ENCODE data around the gene CXCR5.
"Not testable (repeated sequence)": the region's sequence is repeated elsewhere in the genome, so short reads cannot be mapped to it uniquely, and the experiment has no call there.

The CXCR5 gene

GRCh38 chr11:118883368-118884071, at the start of gene CXCR5:
TSS of gene CXCR5 (plus strand) at chr11:118883892. CDS start at chr11:118883942, 50 bp downstream.
- no peak for DNase-seq

- no peak for DNase-seq
These were observed 49.2 kb upstream of the CXCR5 start for GRCh38 chr11:118834427-118835028.

GRCh38 chr11:118837868-118838267, 45.8 kb upstream of the CXCR5 start:
- no peak for DNase-seq

GRCh38 chr11:118838905-118839553, 44.7 kb upstream of the CXCR5 start:
- DNase-seq = peak; percentile 16

GRCh38 chr11:118841469-118842242, 42.0 kb upstream of the CXCR5 start:
- DNase-seq = no peak

GRCh38 chr11:118842369-118842768, 41.3 kb upstream of the CXCR5 start:
- no peak for DNase-seq

GRCh38 chr11:118842843-118843242, 40.8 kb upstream of the CXCR5 start:
- DNase-seq = not testable (repeated sequence)

- DNase-seq = no peak
These were observed 40.1 kb upstream of the CXCR5 start for GRCh38 chr11:118843565-118843964.

GRCh38 chr11:118845369-118845768, 38.3 kb upstream of the CXCR5 start:
- peak; percentile 71 for DNase-seq

- no peak for DNase-seq
These were observed 37.3 kb upstream of the CXCR5 start for GRCh38 chr11:118846181-118846935.

GRCh38 chr11:118849825-118850224, 33.9 kb upstream of the CXCR5 start:
- DNase-seq = no peak

- DNase-seq = no peak
These were observed 31.7 kb upstream of the CXCR5 start for GRCh38 chr11:118851970-118852369.

GRCh38 chr11:118853678-118854077, 30.0 kb upstream of the CXCR5 start:
- no peak for DNase-seq

GRCh38 chr11:118856314-118856713, 27.4 kb upstream of the CXCR5 start:
- no peak for DNase-seq

GRCh38 chr11:118857385-118857784, 26.3 kb upstream of the CXCR5 start:
- no peak for DNase-seq

- no peak for DNase-seq
These were observed 23.7 kb upstream of the CXCR5 start for GRCh38 chr11:118859973-118860372.

GRCh38 chr11:118868659-118869058, 15.0 kb upstream of the CXCR5 start:
- DNase-seq = no peak

- peak; percentile 22 for DNase-seq
These were observed 13.0 kb upstream of the CXCR5 start for GRCh38 chr11:118870396-118871343.

- no peak for DNase-seq
These were observed 11.3 kb upstream of the CXCR5 start for GRCh38 chr11:118872403-118872821.

- DNase-seq = no peak
These were observed 9.9 kb upstream of the CXCR5 start for GRCh38 chr11:118873804-118874203.

GRCh38 chr11:118876286-118876685, 7.4 kb upstream of the CXCR5 start:
- no peak for DNase-seq
